HT-29 (cell line): ENCODE measurements around the gene PTPN21. TPM values are rescaled to one million over a fixed set of nuclear protein-coding genes. Genes with fewer than 3 reads are reported as not detected.

Source experiments
- DNase-seq: peaks from one replicate; pipeline ENCODE4 v3.0.0-alpha.2; 2015; ENCODE audit warnings: low spot score
- total RNA-seq: library from RNA; depleted of rRNA; stranded (reverse); fragments of >200 nt; shearing (Covaris generic); gene quantifications from 2 replicates; pipeline ENCODE4 v1.2.3, GENCODE V29; 2014

PTPN21 gene
- total RNA-seq, 1 experiment from 2014 or later: 2.1 TPM

- no peak for DNase-seq
These were observed 49.2 kb downstream of the PTPN21 start for GRCh38 chr14:88505621-88506020.

- no peak for DNase-seq
These were observed 50.2 kb downstream of the PTPN21 start for GRCh38 chr14:88504602-88505001.

- DNase-seq: no peak
These were observed 50.9 kb downstream of the PTPN21 start for GRCh38 chr14:88503754-88504406.

GRCh38 chr14:88502740-88503139, 52.1 kb downstream of the PTPN21 start:
- no peak for DNase-seq

- DNase-seq: no peak
These were observed 54.2 kb downstream of the PTPN21 start for GRCh38 chr14:88500611-88501010.

GRCh38 chr14:88499225-88499624, 55.6 kb downstream of the PTPN21 start:
- DNase-seq: no peak

- no peak for DNase-seq
These were observed 58.4 kb downstream of the PTPN21 start for GRCh38 chr14:88496414-88496813.

- DNase-seq: no peak
These were observed 61.2 kb downstream of the PTPN21 start for GRCh38 chr14:88493392-88494185.

- DNase-seq: peak; percentile 78
These were observed 62.3 kb downstream of the PTPN21 start for GRCh38 chr14:88492272-88493089.

- no peak for DNase-seq
These were observed 64.6 kb downstream of the PTPN21 start for GRCh38 chr14:88490168-88490567.

GRCh38 chr14:88488897-88489296, 65.9 kb downstream of the PTPN21 start:
- DNase-seq: no peak

- DNase-seq: no peak
These were observed 66.7 kb downstream of the PTPN21 start for GRCh38 chr14:88488081-88488480.

- no peak for DNase-seq
These were observed 72.3 kb downstream of the PTPN21 start for GRCh38 chr14:88482524-88482923.

GRCh38 chr14:88481794-88482193, 73.0 kb downstream of the PTPN21 start:
- DNase-seq: no peak

GRCh38 chr14:88481059-88481458, 73.7 kb downstream of the PTPN21 start:
- no peak for DNase-seq

GRCh38 chr14:88479574-88479987, 75.2 kb downstream of the PTPN21 start:
- DNase-seq: no peak

- DNase-seq: no peak
These were observed 75.9 kb downstream of the PTPN21 start for GRCh38 chr14:88478931-88479330.

GRCh38 chr14:88477513-88478250, 77.1 kb downstream of the PTPN21 start:
- no peak for DNase-seq

GRCh38 chr14:88476825-88477224, 78.0 kb downstream of the PTPN21 start:
- no peak for DNase-seq

GRCh38 chr14:88476214-88476774, 78.5 kb downstream of the PTPN21 start:
- DNase-seq: no peak

- DNase-seq: no peak
These were observed 81.0 kb downstream of the PTPN21 start for GRCh38 chr14:88473791-88474190.
